NCI-H2196 (cell line): ENCODE results near the gene CXCL5.
"Not testable (repeated sequence)": the region's sequence is repeated elsewhere in the genome, so short reads cannot be mapped to it uniquely, and the experiment has no call there.

ENCODE experiments used
- DNase-seq: peaks from one replicate; lab custom pipeline; 2025; ENCODE audit not compliant: unreplicated experiment; lab: John Stamatoyannopoulos, UW

CXCL5 gene

GRCh38 chr4:73974352-73974751 lies 24.1 kb downstream of the CXCL5 start:
- DNase-seq, result no peak

- DNase-seq, result no peak
Observed at GRCh38 chr4:73970945-73971344, 27.5 kb downstream of the CXCL5 start.

GRCh38 chr4:73970011-73970410 lies 28.5 kb downstream of the CXCL5 start:
- no peak for DNase-seq

- no peak for DNase-seq
Observed at GRCh38 chr4:73967866-73968265, 30.6 kb downstream of the CXCL5 start.

- DNase-seq, result no peak
Observed at GRCh38 chr4:73964862-73965611, 33.4 kb downstream of the CXCL5 start.

- no peak for DNase-seq
Observed at GRCh38 chr4:73962724-73963123, 35.8 kb downstream of the CXCL5 start.

GRCh38 chr4:73959041-73959440 lies 39.4 kb downstream of the CXCL5 start:
- DNase-seq, result not testable (repeated sequence)

- DNase-seq, result no peak
Observed at GRCh38 chr4:73952352-73952751, 46.1 kb downstream of the CXCL5 start.

GRCh38 chr4:73950376-73950920 lies 48.0 kb downstream of the CXCL5 start:
- not testable (repeated sequence) for DNase-seq

GRCh38 chr4:73948990-73949706 lies 49.3 kb downstream of the CXCL5 start:
- no peak for DNase-seq

- no peak for DNase-seq
Observed at GRCh38 chr4:73948291-73948690, 50.2 kb downstream of the CXCL5 start.

- DNase-seq, result no peak
Observed at GRCh38 chr4:73947239-73947985, 51.1 kb downstream of the CXCL5 start.

- no peak for DNase-seq
Observed at GRCh38 chr4:73945674-73946449, 52.6 kb downstream of the CXCL5 start.
